Stomach (tissue), 4 donors: ENCODE data around the gene EXPH5.

Experiments
- POLR2A ChIP-seq, 4 donors: fragments of 450-650 bp; IDR thresholded peaks; one replicate each; pipeline ENCODE4 v1.6.1; 2016; ENCODE audit warnings: antibody characterized with exemption in 4 of 4, control low read depth in 2 of 4, mild to moderate bottlenecking in 1 of 4, moderate library complexity in 1 of 4
- POLR2AphosphoS5 ChIP-seq, 3 donors: sonication (generic); formaldehyde crosslinking; IDR thresholded peaks; one replicate each; pipeline ENCODE4 v1.6.1; 2016; ENCODE audit warnings: antibody characterized with exemption in 3 of 3

- TF ChIP-seq POLR2AphosphoS5 (IDR thresholded peaks at IDR 0.05) (no peak), POLR2A (IDR thresholded peaks at IDR 0.05) (no peak)
These were observed 5.3 kb downstream of the EXPH5 start for GRCh38 chr11:108588287-108588686.
